ENCODE results near the gene C6orf62.
"Not testable (repeated sequence)": the region's sequence is repeated elsewhere in the genome, so short reads cannot be mapped to it uniquely, and the experiment has no call there.

Gene C6orf62

GRCh38 chr6:24719125-24719971, at the start of gene C6orf62:
Gene C6orf62, minus strand, starts transcription at chr6:24719154. Its CDS starts 486 bp downstream, at chr6:24718668.
- peak; percentile 43 for DNase-seq

- DNase-seq = no peak
These were observed 49.4 kb upstream of the C6orf62 start for GRCh38 chr6:24768361-24768760.

- DNase-seq = no peak
These were observed 47.9 kb upstream of the C6orf62 start for GRCh38 chr6:24766680-24767462.

- not testable (repeated sequence) for DNase-seq
These were observed 47.0 kb upstream of the C6orf62 start for GRCh38 chr6:24765968-24766367.

- DNase-seq = not testable (repeated sequence)
These were observed 46.2 kb upstream of the C6orf62 start for GRCh38 chr6:24764833-24765828.

GRCh38 chr6:24763578-24763977, 44.6 kb upstream of the C6orf62 start:
- no peak for DNase-seq

GRCh38 chr6:24761851-24762250, 42.9 kb upstream of the C6orf62 start:
- DNase-seq = no peak

GRCh38 chr6:24761193-24761835, 42.4 kb upstream of the C6orf62 start:
- no peak for DNase-seq

GRCh38 chr6:24760210-24760609, 41.3 kb upstream of the C6orf62 start:
- DNase-seq = no peak

GRCh38 chr6:24759718-24760117, 40.8 kb upstream of the C6orf62 start:
- no peak for DNase-seq

GRCh38 chr6:24757611-24758010, 38.7 kb upstream of the C6orf62 start:
- no peak for DNase-seq

- DNase-seq = no peak
These were observed 36.3 kb upstream of the C6orf62 start for GRCh38 chr6:24755279-24755678.

- not testable (repeated sequence) for DNase-seq
These were observed 35.4 kb upstream of the C6orf62 start for GRCh38 chr6:24754378-24754777.

GRCh38 chr6:24753545-24753944, 34.6 kb upstream of the C6orf62 start:
- no peak for DNase-seq

GRCh38 chr6:24752917-24753492, 34.1 kb upstream of the C6orf62 start:
- no peak for DNase-seq

- no peak for DNase-seq
These were observed 33.5 kb upstream of the C6orf62 start for GRCh38 chr6:24752503-24752902.

GRCh38 chr6:24750878-24751277, 31.9 kb upstream of the C6orf62 start:
- DNase-seq = not testable (repeated sequence)

- no peak for DNase-seq
These were observed 30.3 kb upstream of the C6orf62 start for GRCh38 chr6:24749297-24749696.

- no peak for DNase-seq
These were observed 26.0 kb upstream of the C6orf62 start for GRCh38 chr6:24744911-24745310.

- no peak for DNase-seq
These were observed 25.0 kb upstream of the C6orf62 start for GRCh38 chr6:24743944-24744335.

GRCh38 chr6:24743265-24743943, 24.4 kb upstream of the C6orf62 start:
- no peak for DNase-seq

Data from activated CD8-positive, alpha-beta memory T cell treated with anti-CD3 and anti-CD28 coated beads, Interleukin-2, amount 50 U/mL, for 4 hours (primary cell).